ENCODE data around the gene PITHD1.
"Not testable (repeated sequence)": the region's sequence is repeated elsewhere in the genome, so short reads cannot be mapped to it uniquely, and the experiment has no call there.

- TF ChIP-seq POLR2A, CTCF (IDR thresholded peaks at IDR 0.05): not testable (repeated sequence)
Measured at GRCh38 chr1:23783141-23783540, 4.9 kb downstream of the PITHD1 start.
